HG02763 (cell line): ENCODE data around the gene SLX4IP.

Experiments used
- ATAC-seq: cut with Tn5 transposase; IDR thresholded peaks from one replicate; pipeline ENCODE4 v1.9.1; 2021; ENCODE audit warnings: mild to moderate bottlenecking, moderate library complexity; ENCODE audit not compliant: unreplicated experiment

The SLX4IP gene

DNA sequence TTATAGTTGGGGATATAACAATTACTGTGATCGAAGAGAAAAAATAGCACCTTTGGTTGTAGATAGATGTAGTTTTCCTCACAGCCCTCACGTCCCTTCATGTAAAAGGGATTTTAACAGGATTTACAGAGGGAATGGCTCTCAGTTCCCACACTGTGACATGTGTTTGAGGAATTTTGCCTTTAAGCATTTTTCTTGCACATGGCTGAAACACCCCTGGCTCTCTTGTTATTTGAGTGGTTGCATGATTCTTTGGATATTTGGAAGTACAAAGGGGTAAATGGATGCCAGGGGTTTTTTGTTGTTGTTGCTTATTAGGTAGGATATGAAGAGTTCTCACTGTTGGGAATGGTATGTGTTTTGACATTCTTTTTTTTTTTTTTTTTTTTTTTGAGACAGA, 190.5 kb downstream of the SLX4IP start:
- ATAC-seq: no peak

DNA sequence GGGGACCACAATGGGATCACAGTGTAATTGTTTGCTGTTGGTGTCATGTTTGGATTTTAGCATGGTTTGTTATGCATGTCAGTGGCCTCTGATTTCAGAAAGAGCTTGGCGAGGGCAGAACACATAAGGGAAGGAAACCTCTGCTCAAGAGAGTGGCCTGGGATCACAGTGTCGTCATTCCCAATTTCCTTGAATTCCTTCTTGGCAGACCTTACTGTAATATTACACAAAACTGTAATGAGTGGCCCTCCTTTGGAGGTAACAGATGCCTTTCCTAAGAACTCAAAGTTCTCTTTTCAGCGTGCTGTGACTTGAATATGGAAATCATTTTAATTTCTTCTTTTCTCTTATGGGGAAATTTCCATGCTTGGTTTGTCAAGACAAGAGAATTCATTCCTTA, 191.8 kb downstream of the SLX4IP start:
- ATAC-seq: no peak

DNA sequence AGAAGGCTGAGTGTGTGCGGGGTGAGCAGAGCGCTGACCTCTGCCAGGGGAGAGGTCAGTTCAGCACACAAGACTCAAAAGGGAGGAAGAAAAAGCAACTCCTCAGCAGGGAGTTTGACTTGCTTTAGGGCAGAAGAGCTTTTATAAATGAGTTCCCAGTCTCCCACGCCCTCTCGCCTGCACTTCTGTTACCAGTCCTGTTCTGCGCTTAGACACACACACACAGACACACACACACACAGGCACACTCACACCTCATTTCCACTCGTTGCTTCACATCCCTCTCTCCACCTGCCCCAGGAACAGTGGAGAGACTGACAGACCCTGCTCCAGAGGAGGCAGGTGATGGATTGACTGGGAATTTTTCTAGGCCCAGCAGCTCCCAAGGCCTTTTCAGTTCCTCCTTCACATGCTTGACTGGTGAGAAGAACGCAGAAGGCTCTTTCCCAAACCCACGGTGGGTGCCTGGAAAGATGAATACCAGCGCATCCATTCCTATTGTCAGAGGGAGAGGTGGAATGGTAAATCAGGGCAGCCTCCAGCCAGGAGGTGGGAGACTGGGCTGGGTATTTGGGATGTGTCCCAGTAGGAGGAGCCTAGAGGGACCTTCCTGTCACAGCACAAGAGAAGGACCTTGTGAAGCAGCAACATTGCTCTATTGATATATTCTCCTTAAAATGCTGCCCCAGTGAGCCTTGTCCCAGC, 195.0 kb downstream of the SLX4IP start:
- ATAC-seq: no peak

- no peak for ATAC-seq
These were observed 196.0 kb downstream of the SLX4IP start for GRCh38 chr20:10631126-10631525.

- ATAC-seq: no peak
These were observed 197.8 kb downstream of the SLX4IP start for GRCh38 chr20:10632721-10633509.

GRCh38 chr20:10633718-10634117, 198.6 kb downstream of the SLX4IP start:
- ATAC-seq: no peak

DNA sequence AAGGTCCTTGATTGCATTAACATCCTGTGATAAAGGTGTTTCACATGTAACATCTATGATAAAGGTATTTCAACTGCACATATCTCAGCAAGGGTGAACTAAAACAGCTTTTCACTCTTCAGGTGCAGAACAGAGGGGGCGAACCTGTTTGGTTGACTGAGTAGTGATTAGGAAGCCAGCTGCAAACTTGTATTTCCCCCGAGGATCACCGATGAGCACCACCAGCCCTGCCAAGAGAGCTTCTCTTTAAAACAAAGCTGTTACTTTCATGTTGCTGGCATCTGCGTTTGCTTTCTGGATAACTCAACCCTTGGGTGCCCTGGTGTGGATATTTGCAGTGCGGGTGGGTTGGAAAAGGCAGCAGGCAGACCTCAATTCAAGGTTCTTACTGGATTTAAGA, 199.1 kb downstream of the SLX4IP start:
- no peak for ATAC-seq

DNA sequence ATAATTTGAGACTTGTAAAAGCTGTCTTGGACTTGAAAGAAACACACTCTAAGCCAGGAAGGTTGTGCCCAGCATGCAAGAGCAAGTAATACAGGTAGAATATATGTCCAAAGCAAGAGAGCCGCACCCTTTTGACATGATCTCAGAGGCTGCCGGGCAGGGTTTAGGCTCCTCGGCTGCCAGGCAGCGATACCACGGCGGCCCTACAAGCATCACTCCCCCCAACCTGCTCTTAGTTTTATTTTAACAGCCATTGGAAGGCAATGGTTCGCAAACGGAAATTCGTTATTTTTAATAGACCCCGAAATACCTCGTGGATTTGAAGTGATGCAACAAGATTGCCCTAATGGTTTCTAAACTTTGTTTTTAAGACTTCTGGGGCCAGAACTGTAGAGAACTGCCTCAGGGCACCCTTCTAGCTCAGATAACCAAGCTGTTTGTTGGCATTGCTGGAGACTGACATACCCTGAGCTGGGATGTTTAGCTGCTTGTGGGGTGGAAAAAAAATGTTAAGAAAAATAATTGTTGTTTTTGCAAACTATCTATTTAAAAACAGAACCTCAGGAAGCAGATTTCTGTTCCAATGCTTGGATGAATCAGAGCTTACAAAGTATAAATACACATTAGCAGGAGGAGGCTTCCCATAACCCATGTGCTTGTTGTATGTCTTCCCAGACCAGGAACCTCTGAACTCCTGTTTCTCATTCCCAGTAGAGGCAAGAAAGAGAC, 199.7 kb downstream of the SLX4IP start:
- ATAC-seq: no peak

DNA sequence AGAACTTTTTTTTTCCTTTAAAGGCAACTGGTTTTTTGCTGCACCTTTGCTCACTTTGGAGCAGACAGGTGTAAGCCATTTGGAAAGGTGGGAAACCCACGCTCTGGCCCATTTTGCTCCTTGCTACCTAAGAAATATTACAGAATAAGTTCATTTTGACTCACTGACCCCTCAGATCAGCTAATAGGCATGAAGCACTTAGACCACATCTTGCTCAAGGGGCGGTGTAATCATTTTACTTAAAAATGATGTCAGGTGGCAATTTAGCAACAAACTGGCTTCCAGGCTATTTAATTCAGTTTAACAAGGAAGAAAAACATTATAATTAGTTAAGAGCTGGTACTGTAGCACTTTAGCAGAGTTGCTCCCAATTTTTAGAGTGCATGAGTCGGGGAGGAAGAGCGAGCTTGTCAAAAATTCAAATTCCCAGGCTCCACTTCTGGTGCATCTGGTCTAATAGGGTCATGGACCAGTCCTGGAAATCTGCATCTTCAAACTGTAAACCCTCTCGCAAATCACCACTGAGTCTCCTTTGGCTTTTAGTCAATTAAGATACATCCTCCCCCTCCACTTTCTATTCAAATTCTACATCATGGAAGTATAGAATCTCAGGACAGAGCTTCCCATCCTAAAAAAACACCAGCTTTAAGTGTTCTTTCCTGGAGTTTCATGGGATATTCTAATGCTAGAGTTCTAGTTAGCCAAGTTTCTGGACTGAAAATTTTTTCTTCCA, 200.5 kb downstream of the SLX4IP start:
- ATAC-seq: no peak

DNA sequence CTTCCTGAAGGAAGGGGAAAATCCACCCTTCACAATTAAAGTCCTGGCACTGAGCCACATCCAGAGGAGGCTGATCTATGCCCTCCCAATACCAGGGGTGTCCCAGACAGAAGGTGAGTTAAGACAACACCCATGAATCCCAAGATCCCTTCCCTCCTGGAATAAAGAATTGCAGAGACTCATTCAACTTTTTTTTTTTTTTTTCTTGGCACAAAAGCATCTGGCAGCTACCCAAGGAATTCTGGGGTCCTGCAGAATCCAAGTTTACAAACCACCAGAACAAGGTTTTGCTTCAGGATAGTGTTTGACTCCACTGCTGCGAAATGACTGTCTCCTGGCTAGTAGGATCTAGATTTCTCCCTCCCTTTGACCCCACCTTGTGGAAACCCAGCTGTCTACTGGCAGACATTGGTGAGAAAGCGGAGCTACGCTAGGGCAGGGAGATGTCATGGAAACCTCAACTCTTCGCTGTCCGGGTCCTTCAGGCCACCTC, 201.3 kb downstream of the SLX4IP start:
- no peak for ATAC-seq

DNA sequence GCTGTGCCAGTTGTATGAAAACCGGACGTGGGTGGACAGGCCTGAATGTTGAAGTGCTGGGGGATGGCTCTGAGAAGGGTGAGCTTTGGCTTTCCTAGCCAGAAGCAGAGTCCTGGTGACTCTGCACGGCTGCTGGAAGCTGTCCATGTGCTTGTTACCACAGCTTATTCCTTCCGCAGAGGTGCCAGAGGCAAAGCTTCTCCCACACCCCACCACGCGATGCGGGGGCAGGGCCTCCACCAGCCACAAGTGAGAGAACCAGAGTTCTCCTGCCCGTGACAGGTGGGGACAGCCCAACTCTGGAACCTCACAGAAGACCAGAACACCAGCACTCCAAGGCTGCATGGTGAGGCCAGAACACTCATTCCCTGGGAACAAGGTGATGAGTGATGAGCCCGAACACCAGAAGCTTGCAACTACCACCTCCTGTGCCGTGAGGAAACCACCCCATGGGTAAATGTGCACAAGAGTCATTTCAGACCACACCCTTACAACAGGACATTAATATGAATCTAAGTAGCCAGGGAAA, 202.0 kb downstream of the SLX4IP start:
- no peak for ATAC-seq

GRCh38 chr20:10637563-10637962, 202.5 kb downstream of the SLX4IP start:
- no peak for ATAC-seq

GRCh38 chr20:10639077-10639736, 204.1 kb downstream of the SLX4IP start:
- ATAC-seq: no peak

GRCh38 chr20:10639737-10640556, 204.8 kb downstream of the SLX4IP start:
- ATAC-seq: no peak

DNA sequence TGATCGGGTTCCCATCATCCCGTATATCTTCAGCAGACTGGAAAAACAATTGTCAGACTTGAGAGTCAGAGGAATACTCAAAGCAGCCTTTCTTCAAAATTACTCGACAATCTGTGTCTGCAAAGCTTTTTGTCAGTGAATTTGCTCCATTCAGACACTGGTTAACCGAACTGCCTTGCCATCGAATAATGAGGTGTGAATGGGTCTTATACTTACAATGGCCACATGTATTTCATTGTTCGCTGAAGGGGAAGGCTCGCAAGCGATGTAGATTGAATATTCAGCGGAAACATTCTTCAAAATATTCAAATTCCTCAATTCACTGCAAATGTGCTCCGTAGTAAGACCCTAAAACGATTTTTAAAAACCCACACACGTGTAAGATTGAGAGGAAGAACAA, 205.8 kb downstream of the SLX4IP start:
- ATAC-seq: no peak

DNA sequence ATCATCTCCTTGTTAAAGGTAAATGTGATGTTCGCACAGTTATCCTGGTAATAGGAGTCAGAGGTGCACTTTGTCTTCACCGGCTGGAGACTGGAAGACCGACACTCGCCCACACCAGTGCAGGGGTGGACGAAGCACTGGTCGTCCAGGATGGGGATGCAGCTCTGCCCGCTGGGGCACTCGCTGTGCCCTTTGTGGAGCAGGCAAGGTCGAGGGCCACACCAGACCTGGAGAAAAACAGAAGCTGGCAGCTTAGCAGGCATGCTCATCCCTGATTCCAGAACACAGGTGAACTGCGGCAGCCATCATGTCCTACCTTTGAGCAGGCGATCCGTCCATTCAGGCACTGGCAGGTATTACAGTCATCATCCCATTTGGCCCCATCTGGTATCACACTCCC, 206.4 kb downstream of the SLX4IP start:
- ATAC-seq: no peak

DNA sequence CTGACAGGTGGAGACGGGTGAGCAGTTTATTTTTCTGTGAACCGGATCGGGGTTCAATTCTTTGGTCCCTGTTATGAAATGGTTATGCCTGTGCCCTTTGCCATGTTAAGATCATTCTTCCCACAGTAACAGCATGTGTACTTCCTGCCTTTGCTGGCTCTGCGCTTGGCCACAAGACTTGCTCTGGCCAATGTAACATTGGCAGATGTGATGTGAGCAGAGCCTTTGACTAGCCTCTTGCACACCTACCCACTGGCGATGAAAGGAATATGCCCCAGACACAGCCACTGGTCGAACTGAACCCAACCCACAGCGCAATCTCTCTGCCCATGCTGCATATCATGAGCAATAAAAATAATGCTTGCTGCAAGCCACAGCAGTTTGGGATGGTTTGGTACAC, 206.8 kb downstream of the SLX4IP start:
- ATAC-seq: no peak

GRCh38 chr20:10642856-10643559, 207.9 kb downstream of the SLX4IP start:
- ATAC-seq: no peak

- no peak for ATAC-seq
These were observed 208.4 kb downstream of the SLX4IP start for GRCh38 chr20:10643560-10643873.
